Liver (tissue), 9 donors: ENCODE results near the gene TRPM1. TPM values are rescaled to one million over a fixed set of nuclear protein-coding genes. Genes with fewer than 3 reads are reported as not detected.

Source experiments
- DNase-seq: peaks from one replicate; pipeline ENCODE4 v3.0.0-alpha.2; 2017; ENCODE audit warnings: low spot score
- H3K27ac ChIP-seq, 2 donors: one replicate each; pipeline ENCODE4 v1.7.0; 2013; ENCODE audit warnings: inconsistent platforms in 2 of 2, low read length in 2 of 2, control low read depth in 1 of 2, low read depth in 1 of 2, mild to moderate bottlenecking in 1 of 2
- H3K27me3 ChIP-seq, 4 donors: one replicate each; pipeline versions ENCODE4 v1.6.1 to v1.7.0; 2013; ENCODE audit warnings: low read length in 3 of 4, inconsistent platforms in 1 of 4, mild to moderate bottlenecking in 1 of 4, moderate library complexity in 1 of 4; ENCODE audit not compliant: control insufficient read depth in 4 of 4, insufficient read depth in 4 of 4
- H3K36me3 ChIP-seq, 4 donors: one replicate each; pipeline versions ENCODE4 v1.6.1 to v1.7.0; 2013; ENCODE audit warnings: low read length in 3 of 4, mild to moderate bottlenecking in 3 of 4, low read depth in 1 of 4, moderate library complexity in 1 of 4; ENCODE audit not compliant: control insufficient read depth in 4 of 4, insufficient read depth in 3 of 4
- H3K4me1 ChIP-seq, 4 donors: one replicate each; pipeline versions ENCODE4 v1.6.1 to v1.7.0; 2013; ENCODE audit warnings: low read length in 3 of 4, mild to moderate bottlenecking in 3 of 4, moderate library complexity in 1 of 4; ENCODE audit not compliant: control insufficient read depth in 4 of 4, insufficient read depth in 4 of 4
- H3K4me3 ChIP-seq, 3 donors: one replicate each; pipeline versions ENCODE4 v1.6.1 to v1.7.0; 2013; ENCODE audit warnings: low read length in 3 of 3, control low read depth in 1 of 3, low read depth in 1 of 3, mild to moderate bottlenecking in 1 of 3
- H3K9ac ChIP-seq, 2 donors: one replicate each; pipeline ENCODE4 v1.7.0; 2013; ENCODE audit warnings: low read length in 2 of 2, mild to moderate bottlenecking in 2 of 2, moderate library complexity in 2 of 2, control low read depth in 1 of 2, low read depth in 1 of 2
- H3K9me3 ChIP-seq, 4 donors: one replicate each; pipeline versions ENCODE4 v1.6.1 to v1.7.0; 2013; ENCODE audit warnings: low read length in 3 of 4; ENCODE audit not compliant: control insufficient read depth in 4 of 4
- EGR1 ChIP-seq, 2 donors: IDR thresholded peaks; 2 replicates each; pipeline ENCODE4 v1.6.1; 2016 to 2018; ENCODE audit warnings: antibody characterized with exemption in 2 of 2, low read depth in 2 of 2
- FOXA1 ChIP-seq: IDR thresholded peaks from 2 replicates; pipeline ENCODE4 v1.6.1; 2016; ENCODE audit warnings: antibody characterized with exemption
- GABPA ChIP-seq, 2 donors: IDR thresholded peaks in 1 of 2; conservative IDR thresholded peaks in 1 of 2; 2 replicates each; pipeline ENCODE4 v1.6.1; 2016; ENCODE audit warnings: antibody characterized with exemption in 2 of 2, mild to moderate bottlenecking in 1 of 2, moderate library complexity in 1 of 2
- HNF4G ChIP-seq: IDR thresholded peaks from 2 replicates; pipeline ENCODE4 v1.6.1; 2016; ENCODE audit warnings: antibody characterized with exemption
- JUND ChIP-seq, 2 donors: IDR thresholded peaks; 2 replicates each; pipeline ENCODE4 v1.6.1; 2016; ENCODE audit warnings: antibody characterized with exemption in 2 of 2
- RAD21 ChIP-seq, 2 donors: IDR thresholded peaks; 2 replicates each; pipeline ENCODE4 v1.6.1; 2016; ENCODE audit warnings: antibody characterized with exemption in 2 of 2, mild to moderate bottlenecking in 2 of 2
- RXRA ChIP-seq, 2 donors: IDR thresholded peaks; 2 replicates each; pipeline ENCODE4 v1.6.1; 2017 to 2018; ENCODE audit warnings: antibody characterized with exemption in 2 of 2, mild to moderate bottlenecking in 1 of 2
- SP1 ChIP-seq: IDR thresholded peaks from 2 replicates; pipeline ENCODE4 v1.6.1; 2018; ENCODE audit warnings: antibody characterized with exemption, mild to moderate bottlenecking
- TAF1 ChIP-seq: conservative IDR thresholded peaks from 2 replicates; pipeline ENCODE4 v1.6.1; 2016; ENCODE audit warnings: antibody characterized with exemption, mild to moderate bottlenecking
- YY1 ChIP-seq: IDR thresholded peaks from 2 replicates; pipeline ENCODE4 v1.6.1; 2016; ENCODE audit warnings: antibody characterized with exemption, mild to moderate bottlenecking
- ZBTB33 ChIP-seq: IDR thresholded peaks from 2 replicates; pipeline ENCODE4 v1.6.1; 2016; ENCODE audit warnings: antibody characterized with exemption
- WGBS: extraction: QIAGEN DNeasy Blood & Tissue Kit; methylation state at CpG from one replicate; pipeline ENCODE4 v1.1.7; 2013; 5-methylcytosine and 5-hydroxymethylcytosine counted together
- polyA plus RNA-seq, 2 donors: library from polyadenylated mRNA; stranded (reverse) in 1 of 2; unstranded in 1 of 2; fragments of 200-250 nt in 1 of 2; fragments of >200 nt in 1 of 2; fragmentation: Nextera tagmentation in 1 of 2; extraction: Ambion mirVana in 1 of 2; gene quantifications; one replicate each; pipeline versions ENCODE4 v1.2.1 to v1.2.3, GENCODE V29; 2013 to 2015
- total RNA-seq, 2 donors: library from RNA; depleted of rRNA; stranded (reverse); fragments of >200 nt; gene quantifications; one replicate each; pipeline ENCODE4 v1.2.3, GENCODE V29; 2014
- TF ChIP-seq, protein P1 (sequence below): IDR thresholded peaks from 2 replicates; pipeline ENCODE4 v1.6.1; 2016; ENCODE audit warnings: antibody characterized with exemption
- TF ChIP-seq, protein P2 (sequence below): IDR thresholded peaks from 2 replicates; pipeline ENCODE4 v1.6.1; 2016; ENCODE audit warnings: antibody characterized with exemption, mild to moderate bottlenecking
- TF ChIP-seq, protein P3 (sequence below): fragments of 150-350 bp; IDR thresholded peaks from 2 replicates; pipeline ENCODE4 v1.5.1; 2017; ENCODE audit warnings: improper control_type of control experiment, low read depth, low read length; ENCODE audit not compliant: missing input control
- donor health status: healthy.
- donor health status: healthy.
- donor health status: healthy.
- donor health status: healthy.
- donor health status: healthy.

TRPM1 gene
- total and polyA plus RNA-seq, 4 donors, result not detected

DNA sequence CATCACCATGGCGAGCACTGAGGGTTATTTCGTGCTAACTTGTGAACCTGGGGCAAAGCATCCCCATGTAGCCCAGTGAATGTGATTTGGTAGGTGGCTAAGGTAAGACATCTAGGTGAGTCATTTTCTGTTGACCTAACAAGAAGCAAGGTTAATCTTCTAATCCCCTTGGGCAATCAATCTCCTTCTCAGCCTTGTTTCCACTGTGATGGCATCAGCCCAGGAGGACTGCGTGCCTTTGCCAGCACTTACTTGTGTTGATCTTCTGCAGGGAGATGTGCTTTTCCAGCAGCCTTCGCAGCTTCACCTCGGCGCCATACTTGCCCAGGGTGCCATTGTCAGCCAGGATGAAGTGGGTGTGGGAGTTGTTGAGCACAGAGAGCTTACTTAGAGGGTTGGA, 35.7 kb downstream of the TRPM1 start:
- 98% methylated on average over 6 of the region's 6 CpGs for WGBS
- no peaks in the 10 kb centered on the region for H3K27me3 ChIP-seq
- no peak overlapping the region for H3K27ac ChIP-seq
- no peaks in the 10 kb centered on the region for H3K36me3 ChIP-seq
- TF ChIP-seq RXRA (IDR thresholded peaks at IDR 0.05) (no peak), YY1 (no peak)
- no peaks in the 10 kb centered on the region for H3K9me3 ChIP-seq
- no peak for DNase-seq
- H3K9ac ChIP-seq, result no peak overlapping the region
- H3K4me3 ChIP-seq, result no peak overlapping the region
- peaks cover 8 to 19% (median 15%) of the 10 kb centered on the region in 4 donors for H3K4me1 ChIP-seq

DNA sequence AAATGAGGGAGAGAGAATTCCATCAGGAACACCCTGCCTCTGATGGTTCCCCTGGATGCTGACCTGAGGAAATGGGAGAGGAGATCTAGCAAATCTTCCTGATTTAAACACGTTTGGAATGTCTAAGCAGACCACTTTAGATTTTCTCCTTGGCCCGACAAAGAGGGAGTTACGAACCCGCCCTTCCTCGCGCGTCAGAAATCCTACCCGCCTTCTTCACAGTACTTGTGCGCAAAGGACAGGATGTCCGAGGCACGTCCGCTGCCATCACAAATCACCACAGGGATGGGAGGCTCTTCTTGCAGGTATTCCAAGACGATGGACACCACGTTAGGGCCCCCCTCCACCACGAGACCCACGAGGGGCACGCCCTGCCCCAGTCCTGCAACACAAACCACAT, 38.6 kb downstream of the TRPM1 start:
- Histone ChIP-seq H3K9ac (no peak overlapping the region), H3K27me3 (no peaks in the 10 kb centered on the region), H3K36me3 (no peaks in the 10 kb centered on the region), H3K27ac (no peak overlapping the region), H3K4me3 (no peak overlapping the region), H3K4me1 (peaks cover 2 to 8% (median 4%) of the 10 kb centered on the region in 4 donors), H3K9me3 (no peaks in the 10 kb centered on the region)
- DNase-seq, result no peak
- TF ChIP-seq RXRA (IDR thresholded peaks at IDR 0.05), result no peak
- TF ChIP-seq, protein P1, sequence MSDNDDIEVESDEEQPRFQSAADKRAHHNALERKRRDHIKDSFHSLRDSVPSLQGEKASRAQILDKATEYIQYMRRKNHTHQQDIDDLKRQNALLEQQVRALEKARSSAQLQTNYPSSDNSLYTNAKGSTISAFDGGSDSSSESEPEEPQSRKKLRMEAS, result no peak
- TF ChIP-seq TAF1, result no peak
- TF ChIP-seq, protein P2, sequence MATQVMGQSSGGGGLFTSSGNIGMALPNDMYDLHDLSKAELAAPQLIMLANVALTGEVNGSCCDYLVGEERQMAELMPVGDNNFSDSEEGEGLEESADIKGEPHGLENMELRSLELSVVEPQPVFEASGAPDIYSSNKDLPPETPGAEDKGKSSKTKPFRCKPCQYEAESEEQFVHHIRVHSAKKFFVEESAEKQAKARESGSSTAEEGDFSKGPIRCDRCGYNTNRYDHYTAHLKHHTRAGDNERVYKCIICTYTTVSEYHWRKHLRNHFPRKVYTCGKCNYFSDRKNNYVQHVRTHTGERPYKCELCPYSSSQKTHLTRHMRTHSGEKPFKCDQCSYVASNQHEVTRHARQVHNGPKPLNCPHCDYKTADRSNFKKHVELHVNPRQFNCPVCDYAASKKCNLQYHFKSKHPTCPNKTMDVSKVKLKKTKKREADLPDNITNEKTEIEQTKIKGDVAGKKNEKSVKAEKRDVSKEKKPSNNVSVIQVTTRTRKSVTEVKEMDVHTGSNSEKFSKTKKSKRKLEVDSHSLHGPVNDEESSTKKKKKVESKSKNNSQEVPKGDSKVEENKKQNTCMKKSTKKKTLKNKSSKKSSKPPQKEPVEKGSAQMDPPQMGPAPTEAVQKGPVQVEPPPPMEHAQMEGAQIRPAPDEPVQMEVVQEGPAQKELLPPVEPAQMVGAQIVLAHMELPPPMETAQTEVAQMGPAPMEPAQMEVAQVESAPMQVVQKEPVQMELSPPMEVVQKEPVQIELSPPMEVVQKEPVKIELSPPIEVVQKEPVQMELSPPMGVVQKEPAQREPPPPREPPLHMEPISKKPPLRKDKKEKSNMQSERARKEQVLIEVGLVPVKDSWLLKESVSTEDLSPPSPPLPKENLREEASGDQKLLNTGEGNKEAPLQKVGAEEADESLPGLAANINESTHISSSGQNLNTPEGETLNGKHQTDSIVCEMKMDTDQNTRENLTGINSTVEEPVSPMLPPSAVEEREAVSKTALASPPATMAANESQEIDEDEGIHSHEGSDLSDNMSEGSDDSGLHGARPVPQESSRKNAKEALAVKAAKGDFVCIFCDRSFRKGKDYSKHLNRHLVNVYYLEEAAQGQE, result no peak
- no peak for TF ChIP-seq GABPA (IDR thresholded peaks at IDR 0.05 in 1 of 2, conservative IDR thresholded peaks at IDR 0.05 in 1 of 2)
- no peak for TF ChIP-seq JUND (IDR thresholded peaks at IDR 0.05)
- TF ChIP-seq ZBTB33, result no peak
- no peak for TF ChIP-seq HNF4G
- TF ChIP-seq SP1, result no peak
- no peak for TF ChIP-seq YY1
- TF ChIP-seq FOXA1, result no peak
- WGBS, result 93% methylated on average over 17 of the region's 17 CpGs

DNA sequence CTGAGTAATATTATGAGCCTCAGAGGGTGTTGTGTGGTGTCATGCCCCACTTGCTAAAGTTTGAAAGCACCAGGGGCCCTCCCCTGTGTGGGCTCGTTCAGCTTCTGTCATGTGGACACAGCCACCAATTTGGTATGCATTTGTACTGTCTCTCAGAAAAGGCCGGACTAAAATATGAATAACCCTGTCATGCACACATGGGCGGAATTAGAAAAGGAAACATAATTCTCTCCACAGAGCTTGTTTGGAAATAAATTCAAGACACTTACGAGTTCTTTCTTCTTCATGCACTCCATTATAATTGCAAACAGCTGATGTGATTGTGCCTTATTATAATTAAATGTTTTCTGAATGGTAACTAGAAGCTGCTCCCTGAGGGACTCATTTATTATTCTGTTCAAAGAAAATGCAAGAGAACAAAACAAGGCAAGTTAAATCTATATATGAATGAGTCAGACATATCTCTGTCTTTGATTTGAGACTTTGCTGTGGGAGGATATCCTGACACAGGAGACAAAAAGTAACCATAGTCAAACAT, 39.1 kb downstream of the TRPM1 start:
- peaks cover 2 to 8% (median 4%) of the 10 kb centered on the region in 4 donors for H3K4me1 ChIP-seq
- H3K9me3 ChIP-seq, result no peaks in the 10 kb centered on the region
- no peaks in the 10 kb centered on the region for H3K36me3 ChIP-seq
- no peak overlapping the region for H3K9ac ChIP-seq
- DNase-seq, result no peak
- no peak overlapping the region for H3K27ac ChIP-seq
- 90% methylated on average over 4 of the region's 4 CpGs for WGBS
- TF ChIP-seq EGR1 (IDR thresholded peaks at IDR 0.05; ENCODE audit: low read depth in 2 of 2), result no peak
- TF ChIP-seq YY1, result no peak
- TF ChIP-seq JUND (IDR thresholded peaks at IDR 0.05), result no peak
- no peak for TF ChIP-seq RAD21 (IDR thresholded peaks at IDR 0.05)
- TF ChIP-seq FOXA1, result no peak
- TF ChIP-seq, protein P3, sequence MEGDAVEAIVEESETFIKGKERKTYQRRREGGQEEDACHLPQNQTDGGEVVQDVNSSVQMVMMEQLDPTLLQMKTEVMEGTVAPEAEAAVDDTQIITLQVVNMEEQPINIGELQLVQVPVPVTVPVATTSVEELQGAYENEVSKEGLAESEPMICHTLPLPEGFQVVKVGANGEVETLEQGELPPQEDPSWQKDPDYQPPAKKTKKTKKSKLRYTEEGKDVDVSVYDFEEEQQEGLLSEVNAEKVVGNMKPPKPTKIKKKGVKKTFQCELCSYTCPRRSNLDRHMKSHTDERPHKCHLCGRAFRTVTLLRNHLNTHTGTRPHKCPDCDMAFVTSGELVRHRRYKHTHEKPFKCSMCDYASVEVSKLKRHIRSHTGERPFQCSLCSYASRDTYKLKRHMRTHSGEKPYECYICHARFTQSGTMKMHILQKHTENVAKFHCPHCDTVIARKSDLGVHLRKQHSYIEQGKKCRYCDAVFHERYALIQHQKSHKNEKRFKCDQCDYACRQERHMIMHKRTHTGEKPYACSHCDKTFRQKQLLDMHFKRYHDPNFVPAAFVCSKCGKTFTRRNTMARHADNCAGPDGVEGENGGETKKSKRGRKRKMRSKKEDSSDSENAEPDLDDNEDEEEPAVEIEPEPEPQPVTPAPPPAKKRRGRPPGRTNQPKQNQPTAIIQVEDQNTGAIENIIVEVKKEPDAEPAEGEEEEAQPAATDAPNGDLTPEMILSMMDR, result no peak
- no peaks in the 10 kb centered on the region for H3K27me3 ChIP-seq
- no peak overlapping the region for H3K4me3 ChIP-seq
